Ishikawa (cell line): ENCODE measurements around the gene SNX24.

Experiments used
- CEBPB ChIP-seq: IDR thresholded peaks from 2 replicates; pipeline ENCODE4 v1.6.1; 2012
- CREB1 ChIP-seq: IDR thresholded peaks from 2 replicates; pipeline ENCODE4 v1.6.1; 2012; ENCODE audit warnings: low read depth
- EP300 ChIP-seq: IDR thresholded peaks from 2 replicates; pipeline ENCODE4 v1.6.1; 2012; ENCODE audit warnings: borderline replicate concordance
- FOXM1 ChIP-seq: IDR thresholded peaks from 2 replicates; pipeline ENCODE4 v1.6.1; 2012; ENCODE audit warnings: low read depth, borderline replicate concordance
- MAX ChIP-seq: IDR thresholded peaks from 2 replicates; pipeline ENCODE4 v1.6.1; 2012
- NFIC ChIP-seq: IDR thresholded peaks from 2 replicates; pipeline ENCODE4 v1.6.1; 2012
- RAD21 ChIP-seq: IDR thresholded peaks from 2 replicates; pipeline ENCODE4 v1.6.1; 2012; ENCODE audit warnings: low read depth
- TAF1 ChIP-seq: IDR thresholded peaks from 2 replicates; pipeline ENCODE4 v1.6.1; 2012; ENCODE audit warnings: low read depth, mild to moderate bottlenecking
- TCF12 ChIP-seq: IDR thresholded peaks from 2 replicates; pipeline ENCODE4 v1.6.1; 2012; ENCODE audit warnings: low read depth

- TF ChIP-seq TAF1 (no peak), NFIC (no peak), TCF12 (no peak), FOXM1 (no peak), RAD21 (no peak), MAX (no peak), CEBPB (no peak), CREB1 (no peak), EP300 (no peak)
Observed at GRCh38 chr5:123000731-123001130, 155.3 kb downstream of the SNX24 start.
